ENCODE measurements around the gene INHBE.
"Not testable (repeated sequence)": the region's sequence is repeated elsewhere in the genome, so short reads cannot be mapped to it uniquely, and the experiment has no call there.

Gene INHBE, protein sequence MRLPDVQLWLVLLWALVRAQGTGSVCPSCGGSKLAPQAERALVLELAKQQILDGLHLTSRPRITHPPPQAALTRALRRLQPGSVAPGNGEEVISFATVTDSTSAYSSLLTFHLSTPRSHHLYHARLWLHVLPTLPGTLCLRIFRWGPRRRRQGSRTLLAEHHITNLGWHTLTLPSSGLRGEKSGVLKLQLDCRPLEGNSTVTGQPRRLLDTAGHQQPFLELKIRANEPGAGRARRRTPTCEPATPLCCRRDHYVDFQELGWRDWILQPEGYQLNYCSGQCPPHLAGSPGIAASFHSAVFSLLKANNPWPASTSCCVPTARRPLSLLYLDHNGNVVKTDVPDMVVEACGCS

DNA sequence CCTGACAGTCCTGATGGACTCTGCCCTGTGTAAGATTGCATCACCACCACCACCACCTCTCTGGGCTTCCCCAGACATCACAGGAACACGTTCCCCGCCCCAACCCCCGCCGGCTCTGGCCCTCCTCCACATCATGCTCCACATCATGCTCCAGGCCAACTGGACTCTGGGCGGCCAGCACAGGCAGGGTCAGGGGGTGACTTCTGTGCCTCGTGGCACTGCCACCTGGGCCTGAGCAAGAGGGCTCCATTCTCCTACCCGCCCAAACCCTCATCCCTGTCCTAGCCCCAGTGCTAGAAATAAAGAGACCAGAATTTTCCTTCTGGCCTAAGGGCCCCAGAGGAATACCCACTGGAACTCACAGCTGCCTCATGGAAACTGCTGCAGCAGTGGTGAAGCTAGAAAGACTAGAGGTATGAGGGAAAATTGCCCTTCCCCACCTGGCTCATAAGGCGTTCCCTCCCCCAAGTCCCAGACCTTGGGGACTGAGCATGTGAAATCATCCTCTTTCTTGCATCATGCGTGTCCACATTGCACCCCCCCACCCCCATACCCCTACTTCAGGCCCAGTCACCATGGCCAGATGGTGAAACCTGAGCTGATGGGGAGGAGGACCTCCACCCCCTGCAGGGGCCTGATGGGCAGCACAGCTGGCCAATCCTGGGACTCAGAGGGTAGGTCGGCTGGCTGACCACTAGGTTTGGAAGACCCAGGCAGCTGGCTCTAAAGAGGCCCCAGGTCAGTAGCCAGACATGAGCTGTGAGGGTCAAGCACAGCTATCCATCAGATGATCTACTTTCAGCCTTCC is at the start of gene INHBE:
Gene INHBE, plus strand, starts transcription at position 742 of the 808 bp plus-strand sequence. CDS start 230 bp downstream, outside the sequence.
- no peak for DNase-seq (ENCODE audit: low read depth in 2 of 2)

DNA sequence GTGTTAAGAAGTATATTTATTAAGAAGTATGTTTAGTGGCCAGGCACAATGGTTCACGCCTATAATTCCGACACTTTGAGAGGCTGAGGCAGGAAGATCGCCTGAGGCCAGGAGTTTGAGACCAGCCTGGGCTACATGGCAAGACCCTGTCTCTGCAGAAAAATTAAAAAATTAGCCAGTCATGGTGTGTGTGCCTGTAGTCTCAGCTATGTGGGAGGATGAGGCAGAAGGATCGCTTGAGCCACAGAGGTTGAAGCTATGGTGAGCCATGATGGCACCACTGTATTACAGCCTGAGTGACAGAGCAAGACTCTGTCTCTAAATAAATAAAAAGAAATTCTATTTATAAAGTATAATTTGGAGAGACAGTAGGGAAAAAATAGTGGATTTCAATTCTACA is 44.6 kb upstream of the INHBE start:
- no peak for DNase-seq (ENCODE audit: low read depth in 2 of 2)

GRCh38 chr12:57414160-57414559 is 40.9 kb upstream of the INHBE start:
- not testable (repeated sequence) for DNase-seq (ENCODE audit: low read depth in 2 of 2)

GRCh38 chr12:57415088-57415487 is 40.0 kb upstream of the INHBE start:
- DNase-seq (ENCODE audit: low read depth in 2 of 2) = no peak

GRCh38 chr12:57416039-57416996 is 38.8 kb upstream of the INHBE start:
- DNase-seq (ENCODE audit: low read depth in 2 of 2) = no peak

- DNase-seq (ENCODE audit: low read depth in 2 of 2) = no peak
Measured at GRCh38 chr12:57418255-57418654, 36.9 kb upstream of the INHBE start.

- DNase-seq (ENCODE audit: low read depth in 2 of 2) = no peak
Measured at GRCh38 chr12:57419495-57419894, 35.6 kb upstream of the INHBE start.

- DNase-seq (ENCODE audit: low read depth in 2 of 2) = no peak
Measured at GRCh38 chr12:57420482-57420881, 34.6 kb upstream of the INHBE start.

DNA sequence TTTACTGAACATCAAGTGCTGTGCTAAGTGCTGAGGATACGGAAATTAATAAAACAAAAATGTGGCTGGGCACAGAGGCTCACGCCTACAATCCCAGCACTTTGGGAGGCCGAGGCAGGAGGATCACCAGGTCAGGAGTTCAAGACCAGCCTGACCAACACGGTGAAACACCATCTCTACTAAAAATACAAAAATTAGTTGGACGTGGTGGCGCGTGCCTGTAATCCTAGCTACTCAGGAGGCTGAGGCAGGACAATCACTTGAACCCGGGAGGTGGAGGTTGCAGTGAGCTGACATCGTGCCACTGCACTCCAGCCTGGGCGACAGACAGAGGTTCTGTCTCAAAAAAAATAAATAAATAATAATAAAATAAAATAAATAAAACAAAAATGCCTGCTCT is 28.2 kb upstream of the INHBE start:
- DNase-seq (ENCODE audit: low read depth in 2 of 2) = not testable (repeated sequence)

- no peak for DNase-seq (ENCODE audit: low read depth in 2 of 2)
Measured at GRCh38 chr12:57428965-57429364, 26.1 kb upstream of the INHBE start.

DNA sequence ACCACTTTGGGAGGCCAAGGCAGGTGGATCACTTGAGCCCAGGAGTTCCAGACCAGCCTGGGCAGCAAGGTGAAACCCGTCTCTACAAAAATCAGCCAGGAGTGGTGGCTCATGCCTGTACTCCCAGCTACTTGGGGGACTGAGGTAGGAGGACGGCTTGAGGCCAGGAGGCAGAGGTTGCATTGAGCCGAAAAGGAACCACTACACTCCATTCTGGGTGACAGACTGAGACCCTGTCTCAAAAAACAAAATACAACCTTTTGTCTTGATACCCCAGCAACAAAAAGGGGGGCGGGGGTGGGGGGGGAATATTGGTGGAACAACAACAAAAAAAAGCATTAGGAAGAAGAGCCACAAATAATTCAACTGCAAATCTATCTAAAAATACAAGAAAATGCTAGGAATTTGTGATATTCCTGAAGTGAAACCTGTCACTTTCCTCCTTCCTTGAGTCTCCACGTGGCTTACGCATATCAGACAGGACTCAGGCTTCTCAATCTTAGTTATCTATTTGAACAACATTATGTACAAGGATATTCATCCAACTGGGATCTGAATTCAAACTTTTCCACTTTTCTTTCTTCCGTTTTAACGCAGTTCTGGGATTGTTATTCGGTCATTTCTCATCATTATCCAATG is 25.5 kb upstream of the INHBE start:
- DNase-seq (ENCODE audit: low read depth in 2 of 2) = no peak

DNA sequence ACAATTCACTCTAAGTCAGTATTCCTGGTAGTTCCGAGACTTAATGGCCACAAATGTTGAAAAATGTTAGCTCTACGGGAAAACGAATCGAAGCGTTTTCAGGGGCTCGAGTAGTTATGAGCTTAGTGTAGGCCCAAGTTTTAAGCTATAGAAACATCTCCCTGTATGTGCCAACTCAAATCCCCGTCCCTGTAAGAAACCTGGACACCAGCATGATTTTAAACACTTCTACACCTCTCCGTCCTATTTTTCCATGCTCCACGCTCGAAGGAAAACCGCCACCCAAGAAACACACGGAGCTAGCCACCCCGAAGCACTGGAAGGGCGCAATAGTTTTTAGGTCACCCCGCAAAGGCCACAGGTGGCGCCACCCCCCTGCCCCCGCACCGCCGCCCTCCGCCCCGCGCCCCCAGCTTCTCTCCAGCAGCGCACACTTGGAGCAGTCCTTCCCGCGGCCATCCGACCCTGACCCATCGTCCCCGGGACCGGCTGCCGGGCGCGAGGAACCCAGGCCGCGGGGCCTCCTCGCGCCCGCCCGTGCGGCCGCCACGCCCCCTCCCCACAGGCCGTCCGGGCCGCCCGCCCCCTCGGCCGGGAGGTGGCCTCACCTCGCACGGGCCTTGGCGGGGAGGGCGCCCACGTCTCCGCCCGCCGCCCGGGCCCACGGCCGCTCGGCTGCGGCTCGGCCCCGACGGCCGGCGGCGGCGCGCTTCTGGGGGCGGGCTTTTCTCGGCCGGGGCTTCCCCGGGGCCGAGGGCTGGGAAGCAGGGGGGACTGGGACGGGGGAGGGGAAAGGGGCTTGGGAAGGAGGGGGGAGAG is 24.8 kb upstream of the INHBE start:
- DNase-seq (ENCODE audit: low read depth in 2 of 2) = peak in 1 of 2 donors; percentile 9

GRCh38 chr12:57430931-57431566 is 24.1 kb upstream of the INHBE start, which contains the start of gene R3HDM2:
TSS of gene R3HDM2 (minus strand) at chr12:57431043. CDS start at chr12:57310428, 120,615 bp downstream.
- peak; percentile 92 to 94 for DNase-seq (ENCODE audit: low read depth in 2 of 2)

DNA sequence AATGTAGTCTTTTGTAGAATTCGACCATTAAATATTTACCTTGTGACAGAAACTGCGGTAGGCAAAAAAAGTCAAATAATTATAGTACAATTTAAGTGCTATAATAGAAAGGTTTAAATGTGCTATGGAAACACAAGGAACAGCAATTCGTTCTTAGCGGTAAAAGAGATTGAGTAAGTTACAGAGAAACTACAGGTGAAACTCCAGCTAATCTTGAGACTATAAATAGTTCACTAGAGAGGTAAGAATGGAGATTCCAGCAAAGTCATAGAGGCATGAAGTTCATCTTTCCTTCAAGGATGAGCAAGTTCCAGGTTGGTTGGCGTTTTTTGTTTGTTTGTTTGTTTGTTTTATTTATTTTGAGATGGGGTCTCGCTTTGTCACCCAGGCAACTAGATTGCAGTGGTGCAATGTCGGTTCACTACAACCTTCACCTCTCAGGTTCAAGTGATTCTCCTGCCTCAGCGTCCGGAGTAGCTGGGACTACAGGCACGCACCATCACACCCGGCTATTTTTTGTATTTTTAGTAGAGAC is 23.4 kb upstream of the INHBE start:
- no peak for DNase-seq (ENCODE audit: low read depth in 2 of 2)

DNA sequence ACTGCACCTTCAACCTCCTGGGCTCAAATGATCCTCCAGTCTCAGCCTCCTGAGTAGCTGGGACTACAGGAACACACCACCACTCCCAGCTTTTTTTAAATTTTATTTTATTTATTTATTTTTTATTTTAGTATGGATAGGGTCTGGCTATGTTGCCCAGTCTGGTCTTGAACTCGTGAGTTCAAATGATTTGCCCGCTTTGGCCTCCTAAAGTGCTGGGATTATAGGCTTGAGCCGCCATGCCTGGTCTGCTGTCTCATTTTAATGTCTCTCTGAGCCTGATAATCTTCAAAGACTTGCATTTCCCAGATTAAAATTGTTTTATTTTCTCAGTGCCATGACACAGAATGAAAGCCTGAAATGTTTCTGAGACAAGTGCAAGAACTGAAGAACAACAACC is 21.7 kb upstream of the INHBE start:
- DNase-seq (ENCODE audit: low read depth in 2 of 2) = no peak

GRCh38 chr12:57434517-57435223 is 20.4 kb upstream of the INHBE start, which contains the start of gene INHBC:
TSS of gene INHBC (plus strand) at chr12:57434784. CDS start at chr12:57434887, 103 bp downstream.
- DNase-seq (ENCODE audit: low read depth in 2 of 2) = no peak

GRCh38 chr12:57435293-57435692 is 19.8 kb upstream of the INHBE start:
- DNase-seq (ENCODE audit: low read depth in 2 of 2) = no peak

DNA sequence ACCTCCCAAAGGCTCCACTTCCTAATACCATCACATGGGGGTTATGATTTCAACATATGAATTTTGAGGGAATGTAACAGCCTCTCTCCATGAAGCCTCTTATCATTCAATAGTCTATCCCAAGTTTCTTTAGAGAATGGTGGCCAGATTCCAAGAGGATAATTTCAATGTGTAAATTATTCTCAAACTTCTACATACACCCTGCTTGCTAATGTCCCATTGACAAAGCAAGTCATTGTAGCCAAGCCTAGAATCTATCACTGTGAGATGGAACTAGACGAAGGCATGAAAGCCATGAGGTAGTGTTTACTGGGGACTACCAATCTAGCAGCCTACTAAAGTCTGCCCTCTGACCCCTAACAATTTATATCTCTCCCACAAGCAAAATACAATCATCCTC is 16.7 kb upstream of the INHBE start:
- DNase-seq (ENCODE audit: low read depth in 2 of 2) = no peak

- DNase-seq (ENCODE audit: low read depth in 2 of 2) = no peak
Measured at GRCh38 chr12:57439762-57440266, 15.3 kb upstream of the INHBE start.

Data from stimulated activated CD4-positive, alpha-beta T cell treated with anti-CD3 and anti-CD28 coated beads, Interleukin-15, amount 100 ng/mL, for 48 hours (primary cell).